ENCODE measurements around the gene RNF112.
A peak's percentile ranks its signal among the peaks of the same experiment; 100 is the strongest.

Gene RNF112

DNA sequence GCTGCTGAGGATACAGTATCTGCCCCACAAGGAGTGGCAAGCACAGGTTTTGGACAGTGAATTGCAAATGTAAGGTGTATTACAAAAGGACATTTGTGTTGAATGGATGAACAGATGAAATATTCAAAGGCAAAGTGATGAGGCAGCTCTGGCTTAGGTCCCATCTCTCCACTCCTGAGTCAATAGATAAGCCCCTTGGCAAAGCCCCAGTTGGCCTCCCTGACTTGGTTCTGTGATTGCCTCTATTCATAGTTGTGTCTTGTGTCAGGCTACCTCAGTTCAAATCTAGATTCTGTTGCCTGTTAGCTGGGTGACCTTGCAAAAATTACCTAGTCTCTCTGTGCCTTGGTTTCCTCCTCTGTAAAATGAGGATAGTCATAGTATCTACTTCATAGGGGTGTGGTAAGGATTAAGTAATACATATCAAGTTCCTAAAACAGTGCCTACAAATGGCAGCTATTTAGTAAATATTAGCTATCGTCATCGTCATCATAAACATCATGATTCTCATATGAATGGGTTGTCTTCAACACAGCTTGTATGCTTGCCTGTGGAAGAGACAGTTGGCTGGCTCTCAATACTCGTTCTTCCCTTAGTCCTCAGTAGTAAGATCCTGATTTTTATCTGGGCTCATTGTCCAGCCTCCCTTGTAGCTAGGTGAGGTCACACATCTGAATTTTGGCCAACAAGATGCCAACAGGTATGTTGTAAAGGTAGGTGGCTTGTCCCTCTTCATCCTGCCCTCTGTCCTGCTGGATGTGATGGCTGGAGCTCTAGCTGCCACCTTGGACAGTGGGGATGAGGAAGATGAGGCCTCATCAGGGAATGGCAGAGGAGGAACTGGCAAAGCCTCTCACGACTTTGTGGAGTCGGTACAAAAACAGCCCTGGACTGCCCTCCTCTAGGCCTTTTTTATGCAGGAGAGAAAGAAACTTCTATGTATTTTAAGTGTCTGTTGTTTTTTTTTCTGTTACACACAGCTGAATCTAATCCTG lies 21.9 kb upstream of the RNF112 start:
- no peak for DNase-seq (ENCODE audit: low spot score)

DNA sequence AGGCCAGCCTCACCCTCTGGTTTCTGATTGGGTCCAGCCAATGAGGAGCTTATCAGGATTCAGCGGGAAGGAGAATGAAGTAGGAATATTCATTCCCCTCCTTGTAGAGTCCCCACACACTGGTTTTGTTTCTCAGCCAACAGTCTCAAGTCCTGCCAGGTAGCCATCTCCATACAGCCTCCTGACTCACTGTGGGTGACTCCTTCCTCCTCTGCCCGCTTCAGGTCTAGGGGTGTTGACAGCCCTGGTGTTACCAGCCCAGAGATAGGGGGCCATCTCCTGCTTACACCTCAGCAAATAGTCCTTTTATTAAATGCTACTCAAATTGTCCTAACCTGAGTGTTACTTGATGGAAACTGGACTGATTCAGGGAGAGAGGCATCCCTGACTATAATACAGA lies 20.1 kb upstream of the RNF112 start:
- DNase-seq (ENCODE audit: low spot score), result no peak

DNA sequence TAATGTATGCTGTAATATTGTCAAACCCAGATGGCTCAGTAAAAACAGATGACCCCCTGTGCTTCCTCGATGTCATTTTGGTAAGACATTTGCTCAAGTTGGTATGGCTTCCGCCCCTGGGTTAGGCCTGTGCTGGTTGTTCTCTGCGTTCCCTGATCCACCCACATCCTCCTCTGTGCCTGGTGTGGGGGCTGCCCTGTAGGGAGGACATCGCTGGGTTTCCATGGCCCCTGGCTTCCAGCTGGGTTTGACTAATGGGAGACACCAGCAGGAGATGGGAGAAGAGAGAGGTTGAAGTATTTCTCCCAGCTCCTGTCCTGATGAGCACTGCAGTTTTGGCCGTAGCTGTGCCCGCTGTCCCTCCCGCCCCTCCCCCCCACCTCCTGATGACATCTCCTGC lies 19.6 kb upstream of the RNF112 start:
- DNase-seq (ENCODE audit: low spot score), result no peak

DNA sequence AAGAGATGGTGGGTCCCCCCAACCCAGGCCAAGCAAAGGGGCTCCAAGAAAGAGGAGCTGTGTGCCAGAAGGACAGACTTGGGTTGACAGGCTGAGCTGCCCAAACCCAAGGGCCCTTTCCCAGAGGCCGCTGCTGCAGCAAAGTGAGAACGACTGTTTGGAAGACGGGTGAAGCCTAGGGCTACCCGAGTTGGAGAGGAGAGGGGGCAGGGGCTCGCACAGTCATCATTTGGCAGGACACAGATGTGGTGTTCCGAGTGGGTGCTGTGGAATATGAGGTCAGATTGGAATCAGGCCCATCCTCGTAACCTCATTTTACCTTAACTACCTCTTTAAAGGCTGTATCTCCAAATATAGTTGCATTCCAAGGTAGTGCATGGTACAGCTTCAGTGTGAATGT lies 18.7 kb upstream of the RNF112 start:
- DNase-seq (ENCODE audit: low spot score), result no peak

DNA sequence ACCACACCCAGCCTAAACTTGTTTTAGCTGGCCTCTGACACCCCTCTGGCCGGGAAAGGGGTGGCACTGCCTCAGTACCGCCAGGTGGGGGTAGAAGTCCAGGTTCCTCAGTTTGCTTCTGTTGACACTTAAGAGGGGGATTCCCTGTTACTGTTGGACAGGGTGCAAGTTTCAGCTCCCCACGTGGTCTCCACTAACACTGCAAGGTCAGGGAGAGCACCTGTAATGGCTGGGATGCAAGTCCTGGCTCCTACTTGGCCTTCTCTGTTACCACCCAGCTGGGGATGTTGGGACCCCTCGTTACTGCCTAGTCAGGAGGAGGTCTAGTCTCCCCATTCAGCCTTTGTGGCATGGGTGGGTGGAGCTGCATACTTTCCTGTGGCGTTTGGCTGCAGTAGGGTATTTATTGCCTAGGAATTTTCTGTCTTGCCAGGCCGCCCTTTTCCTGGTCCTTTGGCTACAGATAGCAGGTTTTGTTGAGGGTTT lies 13.4 kb upstream of the RNF112 start:
- DNase-seq (ENCODE audit: low spot score), result no peak

DNA sequence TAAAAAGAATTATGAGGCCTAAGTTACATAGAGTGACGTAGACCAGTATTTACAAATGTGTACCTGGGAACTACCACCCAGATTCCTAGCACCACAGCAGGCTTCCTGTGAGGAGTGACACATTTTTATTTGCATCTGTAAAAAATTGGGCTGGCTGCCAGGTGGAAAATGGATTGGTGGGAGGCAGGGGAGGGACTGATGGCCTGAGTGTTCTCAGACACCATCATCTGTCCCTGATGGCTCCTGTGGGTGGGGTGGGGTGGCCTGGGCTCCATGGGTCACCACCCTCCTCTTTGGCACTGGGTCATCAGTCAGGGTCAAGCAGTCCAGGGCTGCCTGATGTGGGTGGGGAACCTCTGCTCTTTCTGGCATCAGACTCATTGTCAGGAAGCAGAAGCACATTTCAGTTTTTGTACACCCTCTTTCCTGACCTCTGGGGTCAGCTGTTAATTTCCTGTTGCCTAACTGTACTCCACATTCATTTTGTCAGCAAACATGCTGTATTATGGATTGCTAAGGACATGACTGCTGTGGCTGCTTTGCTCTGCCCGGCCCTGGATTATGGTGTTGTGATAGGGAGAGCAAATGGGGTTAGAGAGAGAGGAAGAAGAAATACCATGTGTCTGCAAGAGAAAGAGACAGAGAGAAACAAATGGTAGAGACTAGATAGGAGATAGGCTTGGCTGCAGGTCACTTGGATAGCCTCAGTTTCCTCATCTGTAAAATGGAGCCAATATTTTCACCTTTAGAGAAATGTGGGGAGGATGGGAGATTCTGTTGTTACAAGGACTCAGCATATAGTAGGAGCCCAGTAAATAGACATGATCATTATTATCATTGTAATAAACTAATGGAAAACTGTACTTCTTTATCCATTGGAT lies 12.5 kb upstream of the RNF112 start:
- peak; percentile 71 for DNase-seq (ENCODE audit: low spot score)

DNA sequence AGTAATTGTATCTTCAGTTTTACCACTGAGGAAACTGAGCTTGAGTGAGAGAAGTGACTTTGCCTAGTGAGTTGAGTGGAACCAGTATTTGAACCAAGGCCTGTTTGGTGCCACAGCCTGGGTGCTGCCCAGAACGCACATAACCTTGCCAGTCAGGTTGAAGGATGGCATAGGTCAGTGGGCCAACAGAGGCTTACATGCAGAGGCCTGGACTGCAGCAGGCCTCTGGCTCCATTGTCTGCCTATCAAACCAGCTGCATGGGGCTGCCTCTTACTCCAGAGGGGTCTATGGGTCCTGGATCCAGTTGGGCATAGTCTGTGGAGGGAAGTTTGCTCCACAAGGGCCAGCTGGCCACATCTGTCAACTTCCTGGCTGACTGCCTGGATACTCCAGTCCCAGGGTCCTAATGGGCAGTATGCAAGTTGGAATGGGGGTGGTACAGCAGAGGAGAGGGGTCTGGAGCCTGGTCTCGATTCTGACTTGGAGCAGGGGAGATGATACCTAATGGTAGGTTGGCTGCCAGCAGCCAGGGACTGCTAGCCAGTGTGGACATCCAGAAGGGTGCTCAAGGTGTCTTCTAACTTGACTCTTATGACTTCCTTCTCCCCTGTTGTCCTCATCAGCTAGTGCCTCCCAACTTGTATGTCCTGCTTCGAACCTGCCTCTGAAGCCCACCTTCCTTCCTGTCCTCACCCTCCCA lies 11.1 kb upstream of the RNF112 start:
- DNase-seq (ENCODE audit: low spot score), result no peak

DNA sequence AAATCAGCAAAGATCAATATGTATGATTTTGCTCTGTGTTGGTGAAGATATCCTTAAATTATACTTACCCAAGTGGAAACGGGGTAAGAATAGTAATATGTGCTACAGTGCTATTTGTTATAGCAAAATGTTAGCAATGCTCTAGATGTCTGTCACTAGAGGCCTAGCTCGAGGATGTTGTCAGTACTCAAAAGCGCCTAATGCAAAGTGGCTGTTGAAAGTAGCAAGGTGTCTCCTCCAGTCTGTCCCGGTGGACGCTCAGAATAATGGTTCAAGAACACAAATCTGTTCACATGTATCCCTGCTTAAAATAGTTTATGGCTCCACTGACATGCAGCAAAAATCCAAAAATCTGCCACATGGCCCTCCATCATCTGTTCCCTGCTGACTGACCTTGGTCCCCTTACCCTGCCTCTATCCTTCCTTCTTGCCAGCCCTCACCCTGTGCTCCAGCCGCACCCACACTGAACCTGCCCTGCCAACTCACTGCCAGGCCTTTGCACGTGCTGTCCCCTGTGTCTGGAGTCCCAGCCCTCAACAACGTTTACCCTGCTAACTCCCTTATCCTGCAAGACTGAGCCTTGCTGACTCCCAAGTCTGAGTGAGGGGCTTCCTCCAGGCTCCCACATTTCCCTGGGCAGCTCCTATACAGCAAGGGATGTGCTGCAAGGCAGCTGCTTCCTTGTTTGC lies 9.6 kb upstream of the RNF112 start:
- DNase-seq (ENCODE audit: low spot score), result no peak

DNA sequence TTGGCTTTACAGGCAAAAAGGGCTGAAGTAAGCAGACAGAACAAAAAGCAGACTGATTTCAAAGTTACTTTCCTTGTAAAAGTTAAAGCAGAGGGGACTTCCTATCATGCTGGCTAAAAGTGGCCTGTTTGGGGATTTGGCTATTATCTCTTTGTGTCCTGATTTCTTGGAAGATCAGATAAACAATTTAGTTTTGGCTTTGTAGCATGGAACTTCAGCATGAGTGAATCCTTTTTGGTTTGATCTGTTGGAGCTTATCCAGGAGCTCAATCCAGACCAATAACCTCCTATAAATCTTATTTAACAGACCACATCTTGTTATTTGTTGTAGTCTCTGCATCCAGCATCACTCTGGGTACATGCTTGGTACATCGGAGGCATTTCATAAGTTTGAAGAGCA lies 8.9 kb upstream of the RNF112 start:
- no peak for DNase-seq (ENCODE audit: low spot score)

DNA sequence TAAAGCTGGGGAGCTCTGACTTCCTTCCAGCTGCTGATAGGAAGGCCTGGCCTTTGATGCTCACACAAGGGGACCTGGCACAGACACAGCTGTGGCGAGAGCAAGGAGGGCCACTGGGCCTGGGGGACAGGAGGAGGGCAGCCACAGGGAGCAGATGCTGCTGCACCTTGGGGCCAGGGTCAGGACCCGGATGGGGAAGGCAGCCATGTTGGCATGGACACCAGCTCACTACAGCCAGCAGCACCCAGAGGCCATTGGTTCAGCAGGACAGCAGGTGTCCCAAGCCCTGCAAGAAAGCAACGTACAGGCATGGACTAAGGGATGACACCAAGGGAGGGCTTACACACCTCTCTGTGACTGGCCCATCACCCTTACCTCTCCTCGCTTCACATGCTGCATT lies 8.0 kb upstream of the RNF112 start:
- no peak for DNase-seq (ENCODE audit: low spot score)

DNA sequence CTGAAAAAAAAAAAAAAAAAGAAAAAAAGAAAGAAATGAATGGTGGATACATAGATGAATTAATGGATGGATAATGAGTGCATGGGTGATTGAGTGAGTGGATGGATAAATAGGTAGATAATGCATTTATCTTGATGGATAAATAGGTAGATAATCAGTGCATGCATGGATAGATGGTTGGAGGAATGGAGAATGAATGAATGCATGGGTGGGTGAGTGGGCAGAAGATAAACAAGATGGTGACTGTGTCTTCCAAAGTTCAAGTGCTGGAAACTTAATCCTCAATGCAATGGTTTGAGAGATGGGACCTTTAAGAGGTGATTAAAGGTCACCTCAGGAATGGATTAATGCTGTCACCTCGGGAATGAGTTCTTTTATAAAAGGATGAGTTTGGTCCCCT lies 6.8 kb upstream of the RNF112 start:
- no peak for DNase-seq (ENCODE audit: low spot score)

DNA sequence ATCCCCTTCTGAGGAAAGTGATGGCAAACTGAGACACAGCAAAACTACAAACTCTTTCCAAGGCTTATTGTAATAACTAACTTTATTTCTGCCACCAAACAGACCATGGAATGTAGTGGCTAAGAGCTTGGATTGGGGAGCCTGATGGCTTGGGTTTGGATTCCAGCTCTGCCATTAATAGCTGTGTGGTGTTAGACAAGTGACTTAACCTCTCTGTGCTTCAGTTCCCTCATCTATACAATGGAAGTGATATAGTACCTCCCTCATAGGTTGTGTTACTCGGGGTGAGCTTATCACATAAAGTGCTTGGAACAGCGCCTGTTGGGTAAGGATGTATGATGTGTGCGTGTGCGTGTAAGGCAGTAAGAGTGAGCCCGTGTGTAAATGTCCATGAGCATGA lies 5.9 kb upstream of the RNF112 start:
- no peak for DNase-seq (ENCODE audit: low spot score)

DNA sequence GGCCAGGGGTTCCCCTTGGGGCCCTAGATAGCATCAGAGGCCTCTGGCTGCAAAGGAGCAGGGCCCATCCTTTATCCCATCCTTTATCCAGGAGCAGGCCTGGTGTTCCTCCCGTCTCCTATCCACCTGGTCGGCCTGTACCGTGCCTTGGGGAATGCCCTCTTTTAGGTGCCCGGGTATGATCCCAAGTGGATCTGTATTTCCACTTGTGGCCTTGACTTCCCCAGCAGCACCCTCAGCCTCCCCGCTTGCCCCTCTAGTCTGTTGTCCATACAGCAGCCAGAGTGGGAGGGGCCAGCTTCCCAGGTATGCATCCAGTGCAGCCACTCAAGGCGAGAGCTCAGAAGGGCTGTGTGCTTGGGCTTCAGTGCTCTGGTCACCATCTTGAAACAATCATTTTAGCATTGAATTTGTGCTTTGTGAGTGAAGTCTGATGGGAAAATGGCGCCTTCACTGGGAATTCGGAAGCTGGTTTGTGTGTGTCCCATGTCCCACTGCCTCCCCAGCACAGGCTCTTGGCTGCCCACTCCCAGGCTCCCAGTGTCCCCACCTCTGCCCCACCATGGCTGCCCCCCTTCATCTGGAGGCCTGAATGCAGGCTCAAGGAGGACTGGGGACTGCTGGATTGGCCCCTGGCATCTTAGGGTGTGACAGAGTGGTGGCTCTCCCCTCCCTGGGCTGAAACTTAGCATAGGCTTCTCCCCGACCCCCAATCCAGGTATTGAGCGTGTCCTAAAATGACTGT lies 3.3 kb upstream of the RNF112 start:
- no peak for DNase-seq (ENCODE audit: low spot score)

DNA sequence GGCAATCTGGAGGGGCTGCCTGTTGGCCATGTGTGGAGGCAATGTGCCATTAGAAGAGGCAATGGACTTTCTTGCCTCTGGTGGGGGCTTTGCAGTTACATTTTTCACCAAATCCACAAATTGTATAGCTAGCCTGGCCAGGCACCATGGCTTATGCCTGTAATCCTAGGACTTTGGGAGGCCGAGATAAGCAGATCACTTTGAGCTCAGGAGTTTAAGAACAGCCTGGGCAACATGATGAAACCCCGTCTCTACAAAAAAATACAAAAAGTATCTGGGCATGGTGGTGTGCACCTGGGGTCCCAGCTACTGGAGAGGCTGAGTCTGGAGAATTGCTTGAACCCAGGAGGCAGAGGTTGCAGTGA lies 2.7 kb upstream of the RNF112 start:
- no peak for DNase-seq (ENCODE audit: low spot score)

DNA sequence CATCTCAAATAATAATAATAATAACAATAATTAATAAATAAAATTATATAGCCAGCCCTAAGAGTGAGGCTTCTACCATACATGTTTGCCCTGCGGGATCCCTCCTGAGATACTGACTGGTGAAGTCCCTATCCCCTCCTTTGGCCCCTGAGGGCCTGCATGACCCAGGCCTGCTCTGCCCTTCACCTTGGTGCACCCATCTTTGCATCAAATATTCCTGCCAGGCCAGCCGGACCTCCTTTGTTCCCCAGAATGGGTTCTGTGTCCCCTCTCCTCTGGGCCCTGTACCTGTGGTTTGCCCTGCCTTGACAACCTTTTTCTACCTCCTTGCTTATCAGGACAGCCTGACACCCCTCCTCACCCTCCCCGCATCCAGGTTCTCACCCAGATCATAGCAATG lies 2.0 kb upstream of the RNF112 start:
- no peak for DNase-seq (ENCODE audit: low spot score)

DNA sequence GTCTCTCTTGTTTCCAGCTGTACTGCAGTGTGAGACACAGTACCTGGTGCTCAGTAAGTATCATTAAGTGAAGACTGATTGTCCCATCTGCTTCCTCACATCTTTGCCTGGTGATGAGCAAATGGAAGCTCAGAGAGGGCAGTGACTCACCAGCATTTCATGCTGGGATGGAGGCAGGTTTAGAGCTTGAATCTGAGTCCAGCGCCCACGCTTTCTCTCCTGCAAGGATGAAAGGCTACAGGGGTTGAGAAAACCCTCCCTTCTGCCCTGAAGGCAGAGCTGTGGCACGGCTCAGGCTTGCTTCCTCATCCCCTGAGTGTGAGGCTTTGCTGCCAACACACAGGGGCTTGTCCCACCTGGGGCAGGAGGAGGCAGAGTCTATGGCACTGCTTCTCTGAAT lies 1.5 kb upstream of the RNF112 start:
- DNase-seq (ENCODE audit: low spot score), result no peak

DNA sequence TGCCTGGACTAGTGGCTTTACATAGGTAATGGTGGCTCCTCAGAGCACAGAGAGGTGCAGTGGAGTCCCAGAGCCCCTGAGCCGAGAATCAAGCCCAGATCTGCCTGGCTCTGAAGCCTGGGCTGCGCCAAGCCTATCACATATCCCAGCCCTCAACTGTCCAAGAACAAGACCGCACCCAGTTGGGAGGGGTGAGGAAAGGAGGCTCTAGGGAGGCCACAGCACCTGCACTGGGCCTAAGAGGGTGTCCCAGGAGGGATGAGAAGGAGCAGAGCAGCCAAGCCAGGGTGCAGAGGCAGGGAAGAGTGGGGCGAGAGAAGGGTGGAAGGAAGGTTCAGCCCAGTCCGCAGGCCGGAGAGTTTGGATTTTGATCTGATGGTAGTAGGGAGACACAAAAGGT lies 941 bp upstream of the RNF112 start:
- DNase-seq (ENCODE audit: low spot score), result no peak

DNA sequence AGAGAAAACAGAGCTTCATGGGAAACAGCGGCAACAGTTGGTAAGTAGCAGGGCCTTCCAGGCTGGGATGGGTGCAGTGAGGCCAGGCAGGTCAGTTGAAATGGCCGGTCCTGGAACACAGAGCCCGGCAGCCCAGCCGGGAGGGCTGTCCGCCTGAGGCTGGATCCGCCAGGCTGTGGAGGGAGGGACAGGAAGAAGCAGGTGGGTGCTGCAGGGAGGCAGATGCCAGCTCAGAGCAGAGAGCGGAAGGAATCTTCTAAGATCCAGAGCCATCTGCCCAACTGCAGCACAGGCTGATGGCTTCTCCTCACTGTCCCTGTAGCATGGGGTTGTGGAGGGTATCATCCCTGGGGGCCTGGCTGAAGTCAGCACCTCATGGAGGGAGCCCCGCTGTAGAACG lies 599 bp downstream of the RNF112 start:
- no peak for DNase-seq (ENCODE audit: low spot score)

DNA sequence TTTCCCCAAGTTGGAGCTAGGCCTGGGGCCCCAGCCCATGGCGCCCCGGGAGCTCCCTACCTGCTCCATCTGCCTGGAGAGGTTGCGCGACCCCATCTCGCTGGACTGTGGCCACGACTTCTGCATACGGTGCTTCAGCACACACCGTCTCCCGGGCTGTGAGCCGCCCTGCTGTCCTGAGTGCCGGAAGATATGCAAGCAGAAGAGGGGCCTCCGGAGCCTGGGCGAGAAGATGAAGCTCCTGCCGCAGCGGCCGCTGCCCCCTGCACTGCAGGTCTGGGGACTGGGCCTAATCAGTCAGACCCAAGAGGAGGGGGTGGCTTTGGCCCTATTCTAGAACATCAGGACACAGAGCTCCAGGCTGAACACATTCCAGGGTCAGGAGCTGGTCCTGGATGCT lies 1.5 kb downstream of the RNF112 start:
- no peak for DNase-seq (ENCODE audit: low spot score)

DNA sequence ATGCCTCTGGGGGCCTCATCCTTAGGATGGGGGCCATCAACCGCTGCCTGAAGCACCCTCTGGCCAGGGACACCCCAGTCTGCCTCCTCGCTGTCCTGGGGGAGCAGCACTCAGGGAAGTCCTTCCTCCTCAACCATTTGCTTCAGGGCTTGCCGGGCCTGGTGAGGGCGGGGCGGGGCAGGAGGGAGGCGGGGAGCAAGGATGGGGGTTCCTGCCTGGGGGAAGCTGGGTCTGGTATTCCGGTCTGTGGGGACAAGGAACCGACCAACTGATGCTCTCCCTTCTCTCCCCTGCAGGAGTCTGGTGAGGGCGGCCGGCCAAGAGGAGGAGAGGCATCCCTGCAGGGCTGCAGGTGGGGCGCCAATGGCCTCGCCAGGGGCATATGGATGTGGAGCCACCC lies 2.0 kb downstream of the RNF112 start:
- no peak for DNase-seq (ENCODE audit: low spot score)

DNA sequence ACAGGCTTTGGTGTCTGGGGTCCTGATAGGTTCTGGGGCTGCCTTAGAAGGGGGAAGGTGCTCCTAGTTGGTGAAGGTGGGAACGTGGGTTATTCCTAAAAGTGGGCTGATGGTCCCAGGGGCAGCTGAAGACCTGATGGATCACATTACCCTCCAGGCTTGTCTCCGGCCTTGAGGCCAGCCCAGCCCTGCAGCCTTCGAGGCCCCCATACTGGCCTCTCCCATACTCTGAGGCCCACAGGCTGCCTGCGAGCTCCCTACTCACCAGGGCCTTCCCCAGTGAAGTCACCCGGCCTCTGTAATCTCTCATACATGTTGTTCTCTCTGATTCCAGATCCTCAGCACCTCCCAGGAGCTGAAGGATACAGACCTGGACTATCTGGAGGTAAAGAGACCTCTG lies 2.7 kb downstream of the RNF112 start:
- no peak for DNase-seq (ENCODE audit: low spot score)

All from kidney capillary endothelial cell (primary cell).